ENCODE data around the gene MROH9.

MROH9 gene

DNA sequence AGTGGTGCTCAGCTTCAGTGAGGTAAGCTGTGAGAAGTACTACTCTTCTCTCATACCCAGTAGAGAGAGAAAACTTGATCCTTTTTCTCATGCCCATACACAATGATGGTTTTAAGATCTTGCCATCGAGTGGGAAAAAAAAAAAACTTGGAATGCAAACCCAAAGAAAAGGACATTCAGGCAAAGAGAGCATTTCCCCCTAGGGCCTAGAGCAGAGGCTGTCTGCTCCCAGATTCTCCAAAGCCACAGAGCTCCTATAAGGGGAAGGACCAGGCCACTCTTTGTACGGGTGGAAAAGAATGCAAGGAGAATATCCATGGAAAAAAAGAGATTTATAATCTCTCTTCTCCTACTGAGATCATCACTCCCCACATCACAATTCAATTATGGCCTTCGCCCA, 34.9 kb downstream of the MROH9 start:
- no peak for DNase-seq (ENCODE audit: low read depth)

DNA sequence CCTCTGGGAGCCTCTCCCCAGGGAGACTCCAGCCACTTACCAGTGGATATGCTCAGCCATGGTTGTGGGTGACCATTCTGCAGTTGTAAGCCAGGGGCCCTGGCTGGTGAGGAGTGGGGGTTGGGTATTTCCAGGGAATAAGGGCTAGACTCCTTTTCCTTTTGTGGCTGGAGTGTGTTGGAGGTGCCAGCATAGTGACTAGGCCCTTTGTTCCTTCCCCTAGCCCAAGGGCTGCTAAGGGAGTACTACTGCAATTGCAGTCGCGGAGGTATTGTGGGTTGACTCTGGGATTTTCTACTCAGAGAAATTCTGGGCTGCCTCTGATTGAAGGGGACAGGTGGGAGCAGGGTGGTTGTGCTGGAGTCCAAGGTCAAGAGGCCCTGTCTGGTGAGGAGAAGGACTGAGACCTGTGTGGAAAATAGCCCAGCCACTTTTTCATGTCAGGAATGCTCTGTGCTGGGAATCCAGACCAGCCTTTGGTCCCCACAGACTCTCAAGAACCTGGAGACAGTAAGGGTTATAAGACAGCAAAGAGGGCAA, 43.1 kb downstream of the MROH9 start:
- no peak for DNase-seq (ENCODE audit: low read depth)

DNA sequence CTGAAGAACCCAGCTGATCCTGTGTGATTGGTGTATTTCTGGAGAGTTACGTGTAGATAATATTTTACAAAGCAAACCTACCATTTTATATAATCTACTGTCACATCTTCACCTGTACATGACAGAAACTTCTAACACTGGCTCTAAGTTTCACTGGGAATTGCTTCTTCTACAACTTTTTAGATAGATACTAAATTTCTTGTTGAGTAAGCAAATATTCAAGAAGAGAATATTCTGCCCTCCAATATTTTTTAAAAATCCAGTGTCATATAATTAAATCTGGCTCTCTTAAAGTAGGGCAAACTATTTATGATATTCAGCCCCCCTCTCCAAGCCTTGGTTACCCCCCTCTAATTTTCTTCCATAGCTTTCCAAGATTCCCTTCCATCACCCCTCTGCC, 50.1 kb downstream of the MROH9 start:
- no peak for DNase-seq (ENCODE audit: low read depth)

DNA sequence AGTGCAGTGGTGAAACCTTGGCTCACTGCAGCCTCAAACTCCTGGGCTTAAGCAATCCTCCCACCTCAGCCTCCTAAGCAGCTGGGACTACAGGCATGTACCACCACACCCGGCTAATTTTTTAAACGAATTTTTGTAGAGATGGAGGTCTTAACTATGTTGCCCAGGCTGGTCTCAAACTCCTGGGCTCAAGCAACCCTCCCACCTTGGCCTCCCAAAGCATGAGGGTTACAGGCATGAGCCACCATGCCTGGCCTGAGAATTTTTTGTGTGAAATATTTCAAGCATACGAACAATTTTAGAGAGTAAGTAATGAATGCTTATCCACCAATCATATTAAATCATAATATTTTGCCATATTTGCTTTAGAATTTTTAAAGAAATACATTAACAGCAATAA, 51.6 kb downstream of the MROH9 start:
- no peak for DNase-seq (ENCODE audit: low read depth)

DNA sequence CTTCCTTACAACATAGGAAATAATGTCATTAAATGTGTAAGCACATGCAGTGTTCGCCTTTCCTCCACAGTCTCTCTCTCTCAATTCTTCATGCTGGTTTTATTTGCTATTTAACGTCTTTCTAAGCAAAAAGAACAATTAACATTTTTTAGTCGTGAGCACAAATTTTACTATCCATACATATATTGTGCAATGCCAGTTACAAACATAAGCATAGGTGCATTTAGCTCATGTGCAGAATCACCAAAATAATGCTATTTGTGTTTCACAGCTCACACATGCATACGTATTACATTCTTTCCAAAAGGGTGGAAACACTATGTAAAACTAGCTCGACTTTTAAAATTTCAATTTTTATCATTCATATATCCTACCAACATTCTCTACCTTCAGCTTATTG, 52.1 kb downstream of the MROH9 start:
- no peak for DNase-seq (ENCODE audit: low read depth)

DNA sequence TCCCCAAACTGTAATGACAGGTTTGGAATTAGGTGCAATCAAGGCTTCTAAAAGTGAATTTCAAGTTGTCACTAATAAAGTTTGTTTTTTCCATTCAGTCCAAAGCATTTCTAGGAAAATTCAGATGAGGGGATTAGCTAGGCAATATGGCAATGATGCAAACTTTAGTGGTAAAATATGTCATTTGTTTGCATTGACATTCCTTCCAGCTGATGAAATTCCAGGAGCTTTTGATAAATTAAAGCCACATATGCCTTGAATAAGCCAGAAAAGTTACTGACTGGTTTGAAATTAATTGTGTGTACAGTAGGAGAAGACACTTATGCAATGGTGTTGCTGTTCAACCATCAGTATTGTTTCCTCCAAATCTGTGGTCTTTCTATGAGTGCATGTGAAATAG, 57.8 kb downstream of the MROH9 start:
- DNase-seq (ENCODE audit: low read depth): no peak

DNA sequence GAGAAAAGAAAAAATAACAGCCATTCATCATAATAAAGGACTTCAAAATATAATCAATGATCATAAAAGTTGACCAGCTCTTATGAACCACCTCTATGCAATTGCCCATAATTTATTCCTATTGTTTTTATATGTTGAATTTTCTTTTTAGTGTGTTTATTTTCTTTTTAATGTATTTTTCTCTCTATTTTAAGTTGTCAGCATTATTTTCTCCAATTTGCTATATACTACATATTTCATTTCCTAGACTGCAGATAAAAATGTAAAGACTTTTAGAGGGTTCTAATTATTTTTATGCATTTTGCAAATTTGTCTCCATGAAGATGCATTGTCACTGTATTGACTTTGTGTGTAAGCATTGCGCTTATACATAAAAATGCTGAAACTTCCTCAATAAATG, 58.4 kb downstream of the MROH9 start:
- DNase-seq (ENCODE audit: low read depth): no peak

DNA sequence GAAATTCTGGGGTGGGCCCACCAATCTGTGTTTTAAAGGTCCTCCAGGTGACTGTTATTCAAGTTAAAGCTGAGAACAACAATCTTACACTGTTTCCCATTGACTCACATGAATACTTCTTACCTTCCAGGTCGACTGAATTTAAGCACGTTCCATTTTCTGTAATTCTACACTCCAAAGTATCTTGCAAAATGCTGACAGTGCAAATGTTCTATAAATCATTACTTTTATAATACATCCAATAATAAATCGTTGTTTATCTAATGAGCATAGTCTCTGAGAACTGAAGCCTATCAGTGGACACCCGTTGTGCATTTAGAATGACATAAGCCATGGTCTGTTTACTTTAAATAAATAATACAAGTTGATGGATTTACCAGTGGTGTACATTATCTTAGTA, 79.5 kb downstream of the MROH9 start:
- no peak for DNase-seq (ENCODE audit: low read depth)

DNA sequence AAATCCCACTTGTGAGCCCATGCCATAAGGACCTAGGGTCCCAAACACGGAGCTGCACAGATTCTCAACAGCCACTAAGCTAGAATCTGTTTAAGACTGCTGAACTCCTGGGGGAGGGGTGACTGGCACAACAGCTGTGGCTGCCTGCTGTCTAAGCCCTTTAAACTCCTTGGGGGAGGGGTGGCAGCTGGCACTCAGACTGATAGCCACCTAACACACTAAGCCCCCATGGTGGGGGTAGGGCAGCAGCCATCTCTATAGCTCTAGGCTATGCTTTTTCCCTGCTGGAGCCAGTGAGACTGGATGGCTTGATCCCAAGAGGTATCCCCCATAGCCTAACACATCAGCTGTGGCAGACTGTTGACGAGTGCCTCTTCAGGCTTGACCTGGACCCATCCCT, 82.1 kb downstream of the MROH9 start:
- DNase-seq (ENCODE audit: low read depth): no peak

DNA sequence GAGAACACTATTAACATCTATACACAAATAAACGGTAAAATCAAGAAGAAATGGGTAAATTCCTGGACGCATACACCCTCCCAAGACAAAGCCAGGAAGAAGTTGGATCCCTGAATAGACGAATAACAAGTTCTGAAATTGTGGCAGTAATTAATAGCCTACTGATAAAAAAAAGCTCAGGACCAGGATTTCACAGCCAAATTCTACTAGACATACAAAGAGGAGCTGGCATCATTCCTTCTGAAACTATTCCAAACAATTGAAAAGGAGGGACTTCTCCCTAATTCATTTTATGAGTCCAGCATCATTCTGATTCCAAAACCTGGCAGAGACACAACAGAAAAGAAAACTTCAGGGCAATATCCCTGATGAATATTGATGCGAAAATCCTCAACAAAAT, 84.6 kb downstream of the MROH9 start:
- no peak for DNase-seq (ENCODE audit: low read depth)

DNA sequence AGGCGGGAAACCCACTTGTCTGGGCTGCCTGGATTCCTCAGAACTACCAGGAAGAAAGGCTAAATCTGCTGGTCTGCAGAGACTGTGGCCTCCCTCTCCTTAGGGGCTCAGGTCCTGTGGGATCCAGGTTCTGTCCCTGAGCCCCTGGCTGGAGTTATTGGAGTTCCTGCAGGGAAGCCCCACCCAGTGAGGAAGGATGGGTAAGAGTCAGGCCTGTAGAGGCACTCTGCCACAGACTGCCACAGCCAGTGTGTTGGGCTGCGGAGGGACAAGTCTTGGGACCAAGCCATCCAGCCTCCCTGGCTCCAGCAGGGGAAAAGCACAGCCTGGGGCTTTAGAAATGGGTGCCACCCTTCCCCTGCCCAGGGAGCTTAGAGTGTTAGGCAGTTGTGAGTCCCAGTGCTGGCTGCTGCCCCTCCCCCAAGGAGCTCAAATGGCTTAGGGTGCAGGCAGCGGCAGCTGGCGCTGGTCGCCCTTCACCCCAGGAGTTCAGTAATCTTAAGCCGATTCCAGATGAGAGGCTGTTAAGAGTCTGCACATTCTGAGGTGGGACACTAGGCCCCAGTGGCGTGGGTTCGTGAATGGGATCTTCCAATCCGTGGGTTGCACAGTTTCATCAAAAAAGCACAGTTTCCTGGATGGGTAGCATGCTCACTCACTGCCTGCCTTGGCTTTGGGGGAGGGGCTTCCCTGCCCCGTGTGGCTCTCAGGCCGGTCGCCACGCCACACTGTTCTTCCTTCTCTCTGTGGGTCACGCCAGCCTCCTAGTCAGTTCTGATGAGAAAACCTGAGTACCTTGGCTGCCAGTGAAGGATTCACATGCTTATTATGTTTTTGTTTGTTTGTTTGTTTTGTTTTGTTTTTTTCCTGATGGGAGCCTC, 97.7 kb downstream of the MROH9 start:
- DNase-seq (ENCODE audit: low read depth): no peak

DNA sequence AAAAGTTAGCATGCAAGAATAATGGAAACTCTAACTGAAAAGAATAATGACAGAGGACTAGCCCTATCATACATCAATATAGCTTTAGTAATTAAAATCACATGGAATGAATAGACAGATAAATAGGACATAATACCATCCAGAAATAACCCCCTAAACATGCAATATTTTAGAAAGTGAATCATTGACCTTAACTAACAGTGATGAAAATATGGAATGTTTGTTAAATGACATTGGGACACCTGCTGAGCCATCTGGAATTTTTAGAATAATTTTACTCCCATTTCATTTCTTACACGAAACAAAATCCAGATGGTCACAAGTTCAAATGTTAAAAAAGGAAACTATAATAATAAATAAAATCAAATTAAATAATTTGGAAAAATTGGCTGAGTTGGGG, 102.3 kb downstream of the MROH9 start:
- DNase-seq (ENCODE audit: low read depth): no peak

DNA sequence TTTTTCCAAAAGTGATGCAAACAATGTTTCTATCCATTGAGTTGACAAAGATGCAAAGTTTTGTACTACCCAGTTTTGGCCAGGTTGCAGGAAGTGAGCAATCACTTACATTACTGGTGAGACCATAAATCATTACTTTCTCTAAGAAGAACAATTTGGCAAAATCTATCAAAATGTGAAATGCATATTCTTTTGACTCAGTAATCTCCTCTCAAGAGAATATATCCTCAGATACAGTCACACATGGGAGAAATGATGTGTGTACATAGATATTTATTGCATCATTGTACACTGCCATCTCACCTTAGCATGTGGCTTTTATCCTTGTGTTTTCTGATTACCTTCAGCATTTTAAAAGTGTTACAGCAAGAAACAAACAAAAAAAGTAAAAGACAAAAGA, 103.0 kb downstream of the MROH9 start:
- DNase-seq (ENCODE audit: low read depth): no peak

DNA sequence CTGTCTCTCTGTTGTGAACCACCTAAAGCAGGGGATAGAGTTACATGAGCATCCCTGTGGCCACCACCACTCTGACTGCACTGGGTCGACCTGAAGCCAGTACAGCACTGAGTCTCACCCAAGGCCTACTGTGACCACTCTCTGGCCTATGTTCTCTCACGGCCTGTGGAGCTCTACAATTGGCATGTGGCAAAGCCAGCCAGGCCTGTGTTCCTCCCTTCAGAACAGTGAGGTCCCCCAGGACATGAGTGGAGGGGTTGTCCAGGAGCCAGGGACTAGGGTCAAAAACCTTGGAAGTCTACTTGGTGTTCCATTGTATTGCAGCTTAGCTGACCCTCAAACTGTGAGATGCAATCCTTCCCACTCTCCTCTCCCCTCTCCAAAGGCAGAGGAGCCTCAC, 112.7 kb downstream of the MROH9 start:
- DNase-seq (ENCODE audit: low read depth): no peak

DNA sequence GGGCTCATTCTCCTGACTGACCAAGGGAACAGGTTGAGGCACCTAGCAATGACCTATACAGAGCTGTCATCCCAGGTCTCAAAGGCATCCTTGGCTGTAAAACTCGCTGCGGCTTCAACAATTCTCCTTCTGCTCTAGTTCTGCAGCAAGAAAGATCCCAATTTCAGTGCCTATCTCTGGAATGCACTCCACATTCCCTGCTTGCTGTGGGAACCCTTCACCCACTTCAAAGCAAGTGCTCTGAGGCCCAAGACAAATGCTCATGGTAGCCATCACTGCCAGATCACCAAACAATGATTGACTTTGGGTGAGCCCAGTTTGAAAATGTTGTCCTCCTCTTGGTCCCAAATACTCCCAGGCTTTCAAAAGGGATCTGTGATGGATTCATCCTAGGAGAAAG, 117.6 kb downstream of the MROH9 start:
- DNase-seq (ENCODE audit: low read depth): no peak

DNA sequence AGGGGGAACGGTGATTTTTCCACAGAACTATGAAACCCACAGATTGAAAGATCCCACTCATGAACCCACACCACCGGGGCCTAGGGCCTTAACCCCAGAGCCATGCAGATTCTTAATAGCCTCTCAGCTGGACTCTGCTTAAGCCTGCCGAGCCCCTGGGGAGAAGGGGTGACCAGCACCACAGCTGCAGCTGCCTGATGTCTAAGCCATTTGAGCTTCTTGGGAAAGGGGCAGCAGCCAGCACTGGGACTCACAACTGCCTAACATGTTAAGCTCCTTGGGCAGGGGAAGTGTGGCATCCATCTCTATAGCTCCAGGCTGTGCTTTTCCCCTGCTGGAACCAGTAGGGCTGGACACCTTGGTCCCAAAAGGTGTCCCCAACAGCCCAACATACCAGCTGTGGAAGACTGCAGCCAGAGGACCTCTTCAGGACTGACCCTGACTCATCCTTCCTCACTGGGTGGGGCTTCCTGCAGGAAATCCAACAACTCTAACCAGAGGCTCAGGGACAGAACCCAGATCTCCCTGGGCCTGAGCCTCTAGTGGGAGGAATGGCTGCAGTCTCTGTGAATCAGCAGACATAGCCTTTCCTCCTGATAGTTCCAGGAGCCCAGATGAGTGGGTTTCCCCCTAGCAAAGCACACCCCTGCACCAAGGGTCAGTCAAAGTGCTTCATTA, 120.8 kb downstream of the MROH9 start:
- no peak for DNase-seq (ENCODE audit: low read depth)

DNA sequence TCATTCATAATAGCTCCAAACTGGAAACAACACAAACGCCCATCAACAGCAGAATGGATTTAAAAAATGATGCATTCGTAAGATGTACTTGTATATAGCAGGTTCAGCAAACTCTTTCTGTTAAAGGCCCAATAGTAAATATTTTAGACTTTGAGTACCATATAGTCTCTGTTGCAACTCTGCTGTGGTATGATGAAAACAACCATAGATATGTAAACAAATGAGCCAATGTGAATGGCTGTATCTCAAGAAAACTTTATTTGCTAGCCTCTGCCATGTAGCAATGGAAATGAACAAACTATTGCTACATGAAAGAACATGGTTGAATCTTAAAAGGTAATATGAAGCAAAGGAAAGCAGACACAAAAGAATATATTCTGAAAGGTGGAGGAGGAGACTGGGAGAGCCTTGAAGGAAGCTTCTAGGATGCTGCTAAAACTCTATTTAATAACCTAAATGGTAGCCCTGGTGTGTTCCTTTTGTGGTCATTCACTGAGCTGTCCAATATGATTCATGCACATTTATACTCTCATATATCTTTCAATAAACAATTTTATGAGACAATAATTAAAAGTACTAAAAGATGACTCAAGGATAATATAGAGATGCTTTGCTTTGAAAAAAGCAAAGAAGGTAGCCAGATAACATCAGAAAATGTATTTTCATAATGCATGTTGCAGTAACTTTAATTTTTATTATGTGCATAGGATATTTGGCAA, 126.2 kb downstream of the MROH9 start:
- DNase-seq (ENCODE audit: low read depth): no peak

DNA sequence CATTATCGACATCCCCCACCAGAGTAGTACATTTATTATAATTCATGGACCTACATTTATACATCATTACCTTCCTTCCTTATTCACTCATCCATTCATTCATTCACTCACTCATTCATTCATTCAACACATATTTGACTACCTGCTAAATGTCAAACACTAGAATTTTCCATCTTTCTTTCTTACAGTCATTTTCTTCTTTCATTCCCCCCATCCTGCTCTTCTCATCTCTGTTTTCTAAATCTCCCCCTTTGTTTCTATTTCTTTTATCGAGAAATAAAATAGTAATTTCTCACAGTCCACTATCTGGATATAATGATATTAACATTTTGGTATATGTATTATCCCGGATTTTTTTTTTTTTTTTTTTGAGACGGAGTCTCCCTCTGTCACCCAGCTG, 127.6 kb downstream of the MROH9 start:
- no peak for DNase-seq (ENCODE audit: low read depth)

DNA sequence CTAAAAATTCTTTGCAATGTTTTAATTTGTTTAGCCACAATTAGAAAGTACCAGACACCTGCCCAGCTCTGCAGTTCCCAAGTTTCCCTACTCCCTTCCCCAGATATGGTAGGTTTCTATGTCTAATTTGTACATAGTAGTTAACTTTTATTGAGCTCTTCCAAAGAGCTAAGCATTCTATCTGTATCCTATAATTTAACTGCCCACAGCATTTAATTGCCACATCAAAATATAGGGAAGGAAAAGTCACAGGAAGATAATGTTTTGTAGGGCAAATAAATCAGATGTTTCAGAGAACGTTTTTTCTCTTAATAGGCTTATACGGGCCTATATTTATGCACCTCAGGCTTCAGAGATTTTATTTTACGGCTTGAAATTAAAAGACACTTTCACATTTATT, 139.7 kb downstream of the MROH9 start:
- no peak for DNase-seq (ENCODE audit: low read depth)

DNA sequence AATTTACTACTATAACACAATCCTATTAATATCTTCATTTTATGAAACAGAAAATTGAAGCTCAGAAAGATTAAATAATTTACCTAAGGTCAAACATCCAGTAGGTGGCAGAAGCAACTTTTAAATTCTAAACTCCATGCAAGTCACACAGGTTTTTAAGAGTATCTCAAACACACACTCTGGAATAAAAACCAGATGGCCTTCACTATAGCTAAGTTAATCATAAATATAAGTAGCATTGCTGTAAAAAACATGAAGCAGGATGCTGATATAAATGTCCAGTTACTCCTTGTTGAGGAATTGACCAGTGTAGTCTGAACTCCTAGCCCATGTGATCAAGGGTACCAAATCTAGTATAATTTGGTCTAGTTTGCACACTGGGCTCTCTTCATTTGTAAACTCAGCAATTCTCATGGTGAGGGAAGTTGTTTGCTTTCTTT, 146.0 kb downstream of the MROH9 start:
- DNase-seq (ENCODE audit: low read depth): no peak

DNA sequence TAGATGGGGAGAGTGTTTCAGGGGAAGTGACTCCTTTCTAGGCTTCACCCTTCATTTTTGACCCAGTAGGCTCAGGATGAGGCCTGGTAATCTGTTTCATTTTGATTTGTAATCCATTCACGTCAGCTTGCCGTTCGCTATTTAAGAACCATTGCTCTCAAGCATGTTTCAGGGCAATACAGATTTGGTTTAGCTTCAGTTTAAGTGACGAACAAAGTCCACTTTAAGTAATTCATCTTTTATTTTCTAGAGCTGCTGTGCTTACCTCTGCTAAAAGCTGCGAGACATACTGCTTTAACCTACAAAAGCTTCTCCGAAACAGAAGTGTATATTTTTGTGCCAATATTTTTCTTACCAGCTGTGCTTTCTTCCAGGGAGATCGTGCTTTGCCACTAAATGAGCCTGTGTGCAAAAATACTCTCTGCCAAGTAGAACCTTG, 146.4 kb downstream of the MROH9 start:
- DNase-seq (ENCODE audit: low read depth): no peak

DNA sequence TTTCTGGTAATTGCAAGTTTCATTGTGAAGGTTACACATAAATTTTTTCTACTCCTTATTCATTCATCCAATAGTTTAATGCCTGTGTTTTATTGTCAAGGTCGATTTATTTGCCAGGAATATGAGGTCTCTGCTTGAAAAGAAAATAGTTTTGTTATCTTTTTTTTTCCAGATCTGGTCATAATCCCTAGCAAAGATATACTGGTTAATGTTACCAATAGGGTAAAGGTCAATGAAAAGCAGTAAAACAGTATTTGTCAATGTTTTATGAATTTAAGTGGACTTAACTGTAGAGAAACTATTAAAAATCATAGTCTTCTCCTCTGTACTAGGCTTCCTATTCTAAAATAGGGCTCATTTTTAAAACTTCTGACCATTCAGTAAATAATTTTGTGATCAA, 147.3 kb downstream of the MROH9 start:
- DNase-seq (ENCODE audit: low read depth): no peak

DNA sequence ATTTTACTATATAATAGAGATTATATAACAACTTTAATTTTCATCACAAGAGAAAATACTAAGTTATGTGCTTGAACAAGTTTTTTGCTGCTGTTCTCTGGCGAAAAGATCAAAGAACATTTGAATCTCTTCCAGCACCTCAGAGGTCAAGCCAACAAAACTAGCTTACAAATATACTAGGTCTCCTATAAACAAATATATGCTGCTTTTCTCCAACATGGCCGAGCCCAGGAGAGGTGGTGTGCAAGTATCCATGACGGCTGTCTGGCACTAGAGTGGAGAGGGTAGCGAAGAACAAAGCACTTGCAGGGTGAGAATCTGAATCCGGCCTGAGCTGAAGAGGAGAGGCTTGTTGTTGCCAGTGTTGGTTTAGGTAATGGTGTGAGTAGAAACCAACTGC, 147.9 kb downstream of the MROH9 start:
- no peak for DNase-seq (ENCODE audit: low read depth)
